D721Med (cell line): ENCODE data around the gene ACBD6.

Source experiments
- DNase-seq: peaks from one replicate; pipeline ENCODE4 v3.0.0; 2011; ENCODE audit warnings: low spot score; ENCODE audit not compliant: insufficient read length
- FAIRE-seq: peaks from 2 replicates; lab custom pipeline; 2011; peaks lifted over from hg19 to GRCh38; lab: Jason Lieb, UNC
- TF ChIP-seq, protein P1 (sequence below): IDR thresholded peaks from 2 replicates; pipeline ENCODE4 v1.5.1; 2012; ENCODE audit warnings: mild to moderate bottlenecking, control low read depth; ENCODE audit not compliant: insufficient read depth; ENCODE audit errors: missing control alignments

Gene ACBD6

DNA sequence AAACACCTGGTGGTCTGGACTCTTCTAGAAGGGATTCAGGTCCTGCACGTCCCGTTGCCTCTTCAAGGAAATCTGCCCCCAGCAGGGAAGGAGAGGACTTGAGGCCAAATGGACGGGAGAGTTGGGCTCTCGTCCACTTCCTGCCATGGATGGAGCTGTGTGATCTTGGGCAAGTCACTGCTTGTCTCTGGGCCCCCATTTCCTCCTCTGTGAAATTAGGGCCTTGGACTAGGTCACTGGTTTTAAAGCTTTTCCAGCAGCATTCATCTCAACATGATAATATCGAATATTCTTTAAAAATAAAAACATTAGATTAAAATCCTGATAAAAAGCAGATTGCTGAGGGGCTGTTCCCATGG, 245.4 kb downstream of the ACBD6 start:
- DNase-seq (no peak), FAIRE-seq (no peak)
- TF ChIP-seq, protein P1, sequence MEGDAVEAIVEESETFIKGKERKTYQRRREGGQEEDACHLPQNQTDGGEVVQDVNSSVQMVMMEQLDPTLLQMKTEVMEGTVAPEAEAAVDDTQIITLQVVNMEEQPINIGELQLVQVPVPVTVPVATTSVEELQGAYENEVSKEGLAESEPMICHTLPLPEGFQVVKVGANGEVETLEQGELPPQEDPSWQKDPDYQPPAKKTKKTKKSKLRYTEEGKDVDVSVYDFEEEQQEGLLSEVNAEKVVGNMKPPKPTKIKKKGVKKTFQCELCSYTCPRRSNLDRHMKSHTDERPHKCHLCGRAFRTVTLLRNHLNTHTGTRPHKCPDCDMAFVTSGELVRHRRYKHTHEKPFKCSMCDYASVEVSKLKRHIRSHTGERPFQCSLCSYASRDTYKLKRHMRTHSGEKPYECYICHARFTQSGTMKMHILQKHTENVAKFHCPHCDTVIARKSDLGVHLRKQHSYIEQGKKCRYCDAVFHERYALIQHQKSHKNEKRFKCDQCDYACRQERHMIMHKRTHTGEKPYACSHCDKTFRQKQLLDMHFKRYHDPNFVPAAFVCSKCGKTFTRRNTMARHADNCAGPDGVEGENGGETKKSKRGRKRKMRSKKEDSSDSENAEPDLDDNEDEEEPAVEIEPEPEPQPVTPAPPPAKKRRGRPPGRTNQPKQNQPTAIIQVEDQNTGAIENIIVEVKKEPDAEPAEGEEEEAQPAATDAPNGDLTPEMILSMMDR = no peak

- TF ChIP-seq, protein P1 = no peak
- DNase-seq = peak; percentile 61
- peak; percentile 84 for FAIRE-seq
Observed at GRCh38 chr1:180256341-180257027, 245.9 kb downstream of the ACBD6 start.

DNA sequence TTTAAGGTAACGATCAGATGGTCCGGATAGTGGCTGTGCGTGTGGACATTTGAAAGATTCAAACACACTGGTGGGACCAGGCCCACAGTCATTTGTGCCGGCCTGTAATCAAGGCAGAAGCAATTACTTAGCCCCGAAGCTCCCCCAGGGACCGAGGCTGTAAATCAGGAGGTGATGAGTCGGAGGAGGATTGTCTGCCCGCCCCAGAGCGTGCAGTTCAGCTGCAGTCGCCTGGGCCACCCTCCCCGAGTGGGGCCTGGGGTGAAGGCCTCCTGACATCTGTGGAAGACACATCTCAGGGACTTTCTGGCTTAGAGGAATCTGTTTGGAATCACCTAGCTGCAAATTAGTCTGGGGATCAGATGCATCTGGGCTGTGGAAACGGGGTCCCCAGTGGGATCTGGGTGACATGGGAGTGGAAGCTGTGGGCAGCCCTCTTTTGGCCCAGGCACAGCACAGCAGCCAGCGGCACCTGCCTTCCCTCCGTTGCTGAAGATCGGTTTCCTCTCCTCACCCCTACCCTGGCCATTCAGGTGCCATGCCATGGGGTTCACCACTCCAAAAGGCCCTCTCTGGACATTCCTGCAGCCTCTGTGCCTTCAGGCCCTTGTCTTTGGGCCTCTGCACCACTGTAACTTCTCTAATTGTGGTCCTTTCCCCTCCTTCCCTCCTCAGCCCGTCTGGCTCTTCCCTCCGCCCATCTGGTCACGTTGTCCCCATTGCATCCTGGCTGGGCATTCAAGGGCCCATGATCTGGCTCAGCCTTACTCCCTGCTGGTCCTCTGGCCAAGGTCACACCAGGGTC, 246.6 kb downstream of the ACBD6 start:
- TF ChIP-seq, protein P1 = no peak
- DNase-seq (peak; percentile 78), FAIRE-seq (peak; percentile 29)

DNA sequence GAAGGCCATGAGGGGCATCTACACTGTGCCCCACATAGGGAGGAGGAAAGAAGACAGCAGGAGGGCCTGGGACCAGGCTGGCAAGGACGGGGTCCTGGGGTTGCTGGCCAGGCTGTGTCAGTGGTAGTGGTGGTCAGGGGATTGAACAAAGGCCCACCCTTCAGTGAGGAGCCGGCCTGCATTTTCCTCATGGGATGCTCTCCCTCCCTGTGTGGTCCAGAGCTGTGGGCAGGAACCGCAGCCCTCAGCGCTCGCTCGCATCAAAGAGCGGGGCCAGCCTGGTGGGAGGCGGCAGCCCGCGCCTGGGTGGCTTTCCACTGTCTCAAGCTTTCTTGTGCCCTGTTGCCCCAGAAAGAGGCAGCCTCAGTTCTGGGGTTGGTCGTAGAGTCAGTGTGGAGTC, 247.5 kb downstream of the ACBD6 start:
- TF ChIP-seq, protein P1 = no peak
- FAIRE-seq = no peak
- DNase-seq = no peak

DNA sequence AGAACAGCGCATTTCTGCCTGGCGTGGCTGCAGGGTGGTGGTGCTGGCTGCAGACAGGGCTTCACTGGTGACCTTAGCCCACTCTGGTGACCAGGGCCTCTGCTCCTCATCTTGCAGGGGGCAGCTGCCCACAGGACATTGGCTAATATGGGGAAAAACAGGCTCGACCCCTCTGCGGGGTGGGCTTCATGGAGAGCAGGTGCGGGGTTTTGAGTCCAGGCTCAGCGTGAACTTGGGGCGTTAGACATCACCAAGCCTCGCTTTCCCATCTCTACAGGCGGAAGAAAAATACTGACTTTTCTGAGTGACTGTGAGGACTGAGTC, 247.9 kb downstream of the ACBD6 start:
- FAIRE-seq = no peak
- DNase-seq = no peak
- TF ChIP-seq, protein P1 = no peak

- FAIRE-seq = no peak
- no peak for DNase-seq
- TF ChIP-seq, protein P1 = no peak
Observed at GRCh38 chr1:180253585-180254495, 248.5 kb downstream of the ACBD6 start.
